Fibroblast of skin of abdomen (primary cell): ENCODE measurements around the gene SOX15.

Experiments used
- DNase-seq: peaks from one replicate; pipeline ENCODE4 v3.0.0-alpha.2; 2013

SOX15 gene

GRCh38 chr17:7577327-7578199 is 12.3 kb downstream of the SOX15 start:
- no peak for DNase-seq

- DNase-seq, result no peak
Observed at GRCh38 chr17:7576432-7576937, 13.4 kb downstream of the SOX15 start.

GRCh38 chr17:7575959-7576358 is 13.9 kb downstream of the SOX15 start:
- DNase-seq, result no peak

GRCh38 chr17:7575481-7575883 is 14.4 kb downstream of the SOX15 start:
- no peak for DNase-seq

GRCh38 chr17:7574176-7574953 is 15.5 kb downstream of the SOX15 start:
- no peak for DNase-seq

- DNase-seq, result peak; percentile 94
Observed at GRCh38 chr17:7573324-7574080, 16.4 kb downstream of the SOX15 start.

GRCh38 chr17:7572588-7573323 is 17.1 kb downstream of the SOX15 start:
- peak; percentile 100 for DNase-seq

GRCh38 chr17:7572338-7572587 is 17.6 kb downstream of the SOX15 start:
- DNase-seq, result no peak

- DNase-seq, result no peak
Observed at GRCh38 chr17:7570351-7570750, 19.5 kb downstream of the SOX15 start.

- DNase-seq, result no peak
Observed at GRCh38 chr17:7569571-7569970, 20.3 kb downstream of the SOX15 start.

- DNase-seq, result no peak
Observed at GRCh38 chr17:7563115-7563869, 26.6 kb downstream of the SOX15 start.

GRCh38 chr17:7562208-7562605 is 27.7 kb downstream of the SOX15 start:
- DNase-seq, result no peak

GRCh38 chr17:7561589-7562207 is 28.2 kb downstream of the SOX15 start, which contains the start of gene SENP3:
SENP3 (plus strand) TSS chr17:7561919; CDS start chr17:7563077, 1,158 bp downstream.
- peak; percentile 91 for DNase-seq

- DNase-seq, result peak; percentile 81
Observed at GRCh38 chr17:7561028-7561575, 28.8 kb downstream of the SOX15 start.

- DNase-seq, result peak; percentile 53
Observed at GRCh38 chr17:7560172-7561027, 29.5 kb downstream of the SOX15 start.

- no peak for DNase-seq
Observed at GRCh38 chr17:7559320-7560171, 30.3 kb downstream of the SOX15 start.

- DNase-seq, result no peak
Observed at GRCh38 chr17:7558544-7559319, 31.2 kb downstream of the SOX15 start, which contains the start of gene TNFSF13. TNFSF13 (plus strand) TSS chr17:7558750; CDS start chr17:7559040, 290 bp downstream.
